ENCODE results near the gene HNMT.
A peak's percentile ranks its signal among the peaks of the same experiment; 100 is the strongest.
"Not testable (repeated sequence)": the region's sequence is repeated elsewhere in the genome, so short reads cannot be mapped to it uniquely, and the experiment has no call there.

The HNMT gene

GRCh38 chr2:137964066-137964858 lies at the start of gene HNMT:
Gene HNMT (plus strand): TSS chr2:137964473. CDS start chr2:137964492, 19 bp downstream.
- no peak for DNase-seq (ENCODE audit: low read depth, low spot score)
- H3K27ac ChIP-seq: peak within 1 kb of the TSS; percentile 65

GRCh38 chr2:137921105-137921880 lies 43.0 kb upstream of the HNMT start:
- no peak for DNase-seq (ENCODE audit: low read depth, low spot score)
- H3K27ac ChIP-seq: no peak overlapping the region

GRCh38 chr2:137922171-137922570 lies 42.1 kb upstream of the HNMT start:
- DNase-seq (ENCODE audit: low read depth, low spot score): not testable (repeated sequence)

GRCh38 chr2:137924019-137924418 lies 40.3 kb upstream of the HNMT start:
- H3K27ac ChIP-seq: no peak overlapping the region
- DNase-seq (ENCODE audit: low read depth, low spot score): no peak

More at GRCh38 chr2:137922171-137922570, 42.1 kb upstream of the HNMT start:
- H3K27ac ChIP-seq: not testable (repeated sequence)

- no peak for DNase-seq (ENCODE audit: low read depth, low spot score)
- H3K27ac ChIP-seq: no peak overlapping the region
Measured at GRCh38 chr2:137925599-137925998, 38.7 kb upstream of the HNMT start.

GRCh38 chr2:137927846-137928245 lies 36.4 kb upstream of the HNMT start:
- no peak for DNase-seq (ENCODE audit: low read depth, low spot score)
- H3K27ac ChIP-seq: no peak overlapping the region

- DNase-seq (ENCODE audit: low read depth, low spot score): no peak
- no peak overlapping the region for H3K27ac ChIP-seq
Measured at GRCh38 chr2:137928547-137929518, 35.4 kb upstream of the HNMT start.

GRCh38 chr2:137929519-137929916 lies 34.8 kb upstream of the HNMT start:
- no peak overlapping the region for H3K27ac ChIP-seq
- DNase-seq (ENCODE audit: low read depth, low spot score): no peak

- no peak for DNase-seq (ENCODE audit: low read depth, low spot score)
- no peak overlapping the region for H3K27ac ChIP-seq
Measured at GRCh38 chr2:137930146-137930545, 34.1 kb upstream of the HNMT start.

GRCh38 chr2:137935591-137935990 lies 28.7 kb upstream of the HNMT start:
- no peak overlapping the region for H3K27ac ChIP-seq
- DNase-seq (ENCODE audit: low read depth, low spot score): no peak

- no peak overlapping the region for H3K27ac ChIP-seq
- DNase-seq (ENCODE audit: low read depth, low spot score): no peak
Measured at GRCh38 chr2:137937246-137937645, 27.0 kb upstream of the HNMT start.

GRCh38 chr2:137937778-137938177 lies 26.5 kb upstream of the HNMT start:
- no peak for DNase-seq (ENCODE audit: low read depth, low spot score)
- H3K27ac ChIP-seq: no peak overlapping the region

- H3K27ac ChIP-seq: no peak overlapping the region
- DNase-seq (ENCODE audit: low read depth, low spot score): no peak
Measured at GRCh38 chr2:137938204-137938603, 26.1 kb upstream of the HNMT start.

GRCh38 chr2:137939026-137939425 lies 25.2 kb upstream of the HNMT start:
- no peak overlapping the region for H3K27ac ChIP-seq
- no peak for DNase-seq (ENCODE audit: low read depth, low spot score)

- H3K27ac ChIP-seq: no peak overlapping the region
- no peak for DNase-seq (ENCODE audit: low read depth, low spot score)
Measured at GRCh38 chr2:137940154-137940553, 24.1 kb upstream of the HNMT start.

- H3K27ac ChIP-seq: no peak overlapping the region
- no peak for DNase-seq (ENCODE audit: low read depth, low spot score)
Measured at GRCh38 chr2:137942037-137942832, 22.0 kb upstream of the HNMT start.

- H3K27ac ChIP-seq: no peak overlapping the region
- no peak for DNase-seq (ENCODE audit: low read depth, low spot score)
Measured at GRCh38 chr2:137942833-137943677, 21.2 kb upstream of the HNMT start.

GRCh38 chr2:137943678-137944347 lies 20.5 kb upstream of the HNMT start:
- H3K27ac ChIP-seq: no peak overlapping the region
- no peak for DNase-seq (ENCODE audit: low read depth, low spot score)

Data from epithelial cell of prostate (primary cell).